DMS 273 (cell line): ENCODE results near the gene NFIB.
A peak's percentile ranks its signal among the peaks of the same experiment; 100 is the strongest.

ENCODE experiments used
- DNase-seq: peaks from one replicate; lab custom pipeline; 2025; ENCODE audit not compliant: unreplicated experiment; lab: John Stamatoyannopoulos, UW

The NFIB gene

DNA sequence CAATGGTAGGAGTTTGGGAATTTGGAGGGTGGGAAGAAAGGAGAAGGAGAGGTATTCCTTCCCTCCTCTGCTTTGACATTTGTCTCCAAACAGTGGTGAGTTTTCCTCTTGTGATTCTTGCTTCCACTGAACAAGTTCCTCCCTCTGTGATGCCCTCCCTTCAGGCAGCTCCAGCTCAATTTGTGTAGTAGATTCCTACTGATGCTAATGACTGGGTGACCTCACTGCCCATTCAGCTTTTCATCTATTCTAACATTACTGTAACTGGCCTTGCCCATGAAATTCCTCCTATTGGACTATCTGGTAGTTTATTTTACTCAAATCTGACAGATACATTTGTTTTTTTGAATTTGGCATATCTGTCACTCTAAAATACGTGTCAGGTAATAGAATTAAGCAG, 121.4 kb downstream of the NFIB start:
- DNase-seq = no peak

DNA sequence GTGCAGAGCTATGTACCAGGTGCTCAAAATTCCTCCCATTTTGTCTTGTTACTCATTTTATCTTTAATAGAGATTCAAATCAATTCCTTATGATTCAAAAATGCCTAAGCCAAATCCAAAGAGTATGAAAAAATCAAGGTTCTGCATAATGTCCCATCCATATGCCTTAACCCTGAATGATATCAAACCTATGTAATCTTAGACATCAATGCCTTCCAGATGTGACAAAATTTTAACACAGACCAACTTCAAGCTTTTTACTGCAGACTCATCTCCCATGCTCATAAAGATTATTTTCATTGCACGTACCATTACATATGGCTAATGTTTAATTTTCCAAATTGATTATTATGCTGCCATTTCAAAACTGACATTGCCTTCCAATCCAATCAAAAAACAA, 122.4 kb downstream of the NFIB start:
- DNase-seq = no peak

DNA sequence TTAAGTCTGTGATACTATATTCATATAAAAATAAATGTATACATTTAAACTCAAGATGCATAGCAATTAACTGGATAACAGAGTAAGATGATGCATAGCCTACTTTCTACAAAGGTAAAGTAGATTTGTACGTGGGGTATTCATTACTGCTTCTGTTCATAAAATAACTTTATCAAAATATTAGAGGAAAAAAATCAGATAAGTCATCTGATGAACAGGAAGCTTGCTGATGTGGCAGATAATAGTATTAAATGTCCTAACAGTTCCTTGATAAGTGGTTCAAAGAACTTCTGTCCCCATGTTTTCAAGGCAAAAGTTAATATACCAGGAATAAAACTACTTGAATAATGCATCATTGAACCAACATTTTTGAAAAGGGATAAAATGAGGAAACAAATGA, 123.7 kb downstream of the NFIB start:
- DNase-seq = no peak

DNA sequence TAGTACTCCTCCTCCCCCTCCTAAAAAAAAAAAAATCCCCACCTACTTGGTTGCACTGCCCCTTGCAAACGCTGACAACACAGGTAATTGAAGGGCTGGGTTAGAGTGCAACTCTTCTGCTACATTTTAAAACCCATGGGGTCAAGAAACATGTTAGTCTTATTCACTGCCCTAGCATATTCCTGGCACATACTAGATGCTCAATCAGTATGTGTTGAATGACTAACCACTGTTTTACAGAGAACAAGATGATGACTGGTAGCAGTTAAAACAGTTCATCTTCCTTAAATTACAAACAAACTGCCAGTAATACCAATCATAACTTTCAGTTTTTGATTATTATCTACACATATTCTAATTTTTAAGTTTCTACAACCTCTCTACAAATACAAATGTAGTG, 124.4 kb downstream of the NFIB start:
- DNase-seq = no peak

DNA sequence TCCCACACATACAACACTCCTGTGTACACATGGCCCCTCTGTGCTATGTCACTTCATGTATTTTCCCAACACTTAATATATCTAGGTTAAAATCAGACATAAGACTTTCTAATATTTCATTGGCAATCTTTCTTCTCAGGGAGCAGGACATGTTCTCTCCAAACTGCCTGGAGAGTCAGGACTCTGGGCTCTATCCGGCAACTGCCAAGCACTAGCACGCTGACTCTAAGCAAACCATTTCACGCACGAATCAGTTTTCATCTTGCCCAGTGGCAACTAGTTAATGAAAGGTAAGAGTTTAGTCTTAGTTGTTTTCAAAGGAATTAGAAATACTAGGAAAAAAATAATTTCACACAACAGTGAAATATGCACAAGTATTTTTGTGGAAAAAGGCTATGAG, 124.8 kb downstream of the NFIB start:
- no peak for DNase-seq

DNA sequence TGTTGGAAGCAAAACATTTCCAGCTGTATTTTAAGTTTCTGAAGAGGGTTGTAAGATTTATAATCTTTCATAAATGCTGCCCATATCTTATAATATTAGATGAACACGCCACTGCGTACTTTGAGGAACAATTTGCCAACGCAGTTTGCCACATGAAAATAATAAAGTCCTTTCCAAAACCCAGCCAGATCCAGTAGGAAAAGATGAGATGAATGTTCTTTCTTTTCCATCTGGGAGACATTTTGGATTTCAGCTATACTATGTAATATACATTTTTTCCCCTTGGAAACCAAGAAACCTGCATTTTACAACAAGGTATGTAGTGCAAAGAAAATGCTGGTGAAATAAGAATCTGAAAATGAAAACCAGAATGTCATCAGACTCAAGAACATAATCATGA, 125.4 kb downstream of the NFIB start:
- no peak for DNase-seq

DNA sequence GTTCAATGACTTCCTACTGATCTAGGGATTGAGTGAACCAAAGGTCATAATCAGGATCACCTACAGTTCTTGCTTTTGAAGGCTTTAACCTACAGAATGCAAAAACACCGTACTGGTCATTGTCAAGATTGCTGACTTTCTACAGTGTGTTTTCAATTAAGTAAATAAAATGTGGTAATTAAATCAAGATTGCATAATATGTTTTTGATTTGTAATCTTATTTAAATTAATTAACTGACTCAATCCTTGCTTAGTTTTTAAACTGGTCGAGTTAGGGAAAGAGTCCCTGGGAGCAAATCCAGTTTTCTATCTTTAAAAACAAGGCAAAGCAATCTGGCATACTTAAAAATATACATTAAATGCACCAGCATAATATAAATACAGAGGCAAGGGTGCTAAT, 125.9 kb downstream of the NFIB start:
- DNase-seq = no peak

DNA sequence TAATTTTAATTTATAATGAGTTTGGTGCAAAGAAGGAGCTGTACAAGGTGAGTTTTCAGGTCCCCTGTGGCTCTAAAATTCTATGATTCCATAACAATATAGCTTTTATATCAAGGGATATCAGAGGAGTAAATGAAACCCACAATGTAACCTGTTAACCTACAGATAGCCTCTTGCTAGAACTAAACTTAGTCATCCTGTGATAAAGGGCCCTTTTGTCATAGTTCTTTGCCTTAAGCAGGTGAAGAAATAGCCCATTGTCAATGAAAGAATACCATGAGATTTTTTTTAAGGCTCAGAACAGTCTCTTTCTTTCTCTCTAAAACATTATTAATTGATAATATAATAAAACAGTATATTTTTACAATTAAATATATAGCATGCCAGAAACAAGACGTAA, 127.8 kb downstream of the NFIB start:
- DNase-seq = no peak

DNA sequence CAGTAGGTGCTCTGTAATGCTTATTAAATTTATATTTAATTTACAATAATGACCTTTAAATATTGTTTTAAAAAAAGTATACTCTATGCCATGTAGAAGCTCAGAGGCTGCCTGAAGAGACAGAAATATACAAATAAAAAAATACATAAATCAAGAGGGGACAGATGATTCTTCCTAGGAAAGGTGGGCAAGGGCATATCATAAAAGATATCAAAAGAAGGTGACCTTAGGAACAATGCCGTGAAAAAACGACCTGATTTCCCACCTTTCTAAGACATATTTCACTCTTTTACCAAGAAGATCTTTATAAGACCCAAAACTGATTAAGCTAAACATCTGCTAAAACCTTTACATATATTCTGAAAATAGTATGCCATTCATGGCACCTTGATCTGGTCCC, 128.9 kb downstream of the NFIB start:
- DNase-seq = no peak

DNA sequence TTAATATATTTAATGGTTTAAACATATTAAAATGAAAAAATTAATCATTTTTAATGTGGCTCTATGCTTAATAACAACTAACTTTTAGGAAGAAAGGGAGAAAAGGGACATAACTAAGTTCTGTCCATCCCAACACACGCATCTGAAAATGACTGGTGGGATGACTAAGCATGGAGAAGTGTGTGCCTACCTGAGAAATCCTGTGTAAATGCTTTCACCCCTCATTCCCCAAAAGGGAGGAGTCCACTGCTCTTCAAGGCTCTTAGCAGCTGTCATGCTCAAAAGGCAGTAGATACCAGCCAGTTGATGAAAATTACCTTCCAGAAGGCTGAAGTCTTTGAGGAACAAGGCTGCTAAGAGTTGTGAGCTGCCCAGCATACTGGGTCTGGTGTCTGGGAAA, 130.9 kb downstream of the NFIB start:
- DNase-seq = peak; percentile 20

DNA sequence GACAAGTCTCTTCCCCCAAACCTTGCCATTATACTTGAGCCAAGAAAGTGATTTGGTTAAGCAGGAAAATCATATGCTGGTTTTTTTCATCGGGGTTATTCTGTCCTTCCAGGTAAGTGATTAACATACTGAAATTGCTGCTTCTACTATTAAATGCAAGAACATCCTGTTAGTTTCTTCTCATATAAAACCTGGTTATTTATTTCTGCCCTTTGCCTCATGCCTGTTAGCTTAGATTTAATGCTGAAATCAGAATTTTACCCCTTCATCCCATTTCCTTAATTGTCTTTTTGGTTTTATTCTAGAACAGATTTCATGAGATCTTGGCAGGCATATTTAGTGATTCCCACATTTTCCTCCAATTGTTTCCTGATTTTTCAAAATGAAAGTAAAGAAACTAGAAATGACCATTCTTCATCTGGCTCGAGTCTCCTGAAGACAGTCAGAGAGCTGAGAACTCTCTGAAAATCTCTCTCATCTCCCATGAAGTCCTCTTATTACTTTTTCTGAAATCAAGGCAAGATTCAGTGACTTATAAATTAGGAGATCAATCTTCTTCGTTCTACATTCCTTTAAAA, 132.9 kb downstream of the NFIB start:
- no peak for DNase-seq

DNA sequence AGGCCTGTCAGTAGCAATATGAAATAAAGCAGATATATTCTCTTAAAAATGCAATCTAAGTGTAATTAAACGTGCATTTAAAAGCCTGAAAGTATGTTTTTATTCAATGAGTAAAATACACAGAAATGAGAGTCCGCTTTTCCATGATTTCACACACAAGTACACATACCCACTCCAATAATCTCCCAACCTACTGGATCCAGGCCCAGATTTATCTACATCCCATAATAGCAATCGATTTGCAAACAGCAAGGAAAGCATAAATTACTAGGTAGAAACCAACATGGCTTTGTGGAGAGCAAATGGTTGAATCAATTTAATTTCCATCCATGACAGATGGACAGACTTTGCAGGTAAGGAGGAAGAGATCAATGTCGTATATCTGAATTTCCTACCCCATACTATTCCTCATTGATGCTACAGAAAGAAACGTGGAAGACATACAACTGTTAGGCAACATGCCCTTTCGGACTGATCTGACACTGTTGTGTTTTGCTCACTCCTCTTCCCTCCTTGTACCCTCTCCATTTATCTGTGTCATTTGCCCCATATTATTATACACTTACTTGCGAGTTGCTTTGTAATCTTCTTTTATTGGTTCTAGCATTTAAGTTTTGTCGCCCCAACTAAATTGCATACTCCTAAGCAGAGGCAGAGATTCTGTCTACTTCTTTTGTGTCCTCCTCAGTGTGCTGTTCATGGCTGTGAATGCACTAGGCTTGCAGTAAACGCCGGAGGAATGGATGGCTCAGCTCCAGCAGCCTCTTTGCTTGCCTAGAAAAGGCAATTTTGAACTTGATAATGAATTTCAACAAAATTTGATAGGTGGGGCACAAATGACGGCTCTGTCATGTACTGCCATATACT, 133.6 kb downstream of the NFIB start:
- DNase-seq = no peak

DNA sequence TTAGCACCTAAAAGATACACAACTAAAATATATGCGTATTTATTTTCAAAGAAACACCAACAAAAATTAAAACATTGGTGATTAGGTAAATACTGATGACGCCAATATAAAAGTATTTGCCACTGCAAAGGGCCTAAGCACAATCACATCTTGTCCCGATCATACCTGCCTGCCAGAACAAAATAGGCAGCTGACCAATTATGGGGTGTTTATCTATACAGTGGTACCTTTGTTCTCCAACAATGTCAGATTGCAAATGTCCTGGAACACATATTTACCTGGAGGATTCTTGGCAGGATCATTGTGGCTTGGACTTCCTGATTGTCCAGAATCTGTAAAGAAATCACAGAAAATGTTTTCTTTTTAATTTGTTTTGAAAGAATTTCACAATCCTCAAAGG, 134.5 kb downstream of the NFIB start:
- no peak for DNase-seq

DNA sequence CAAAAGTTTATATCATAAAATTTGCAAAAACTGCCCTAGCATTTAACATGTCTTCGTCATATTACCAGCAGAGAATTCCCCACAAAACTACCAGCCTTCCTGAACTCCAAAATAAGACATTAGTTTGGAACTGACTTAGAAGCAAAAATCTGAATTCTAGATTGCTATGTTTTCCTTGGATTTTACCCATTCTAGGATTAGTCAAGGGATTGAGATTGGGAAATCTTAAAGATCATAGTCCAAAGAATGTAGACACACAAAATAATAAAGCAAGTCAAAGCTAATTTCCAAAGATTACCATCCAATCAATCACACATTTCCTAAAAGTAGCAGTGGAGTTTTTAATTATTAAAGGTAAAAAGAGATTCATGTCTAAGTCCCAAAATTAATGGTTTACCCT, 138.2 kb downstream of the NFIB start:
- no peak for DNase-seq

DNA sequence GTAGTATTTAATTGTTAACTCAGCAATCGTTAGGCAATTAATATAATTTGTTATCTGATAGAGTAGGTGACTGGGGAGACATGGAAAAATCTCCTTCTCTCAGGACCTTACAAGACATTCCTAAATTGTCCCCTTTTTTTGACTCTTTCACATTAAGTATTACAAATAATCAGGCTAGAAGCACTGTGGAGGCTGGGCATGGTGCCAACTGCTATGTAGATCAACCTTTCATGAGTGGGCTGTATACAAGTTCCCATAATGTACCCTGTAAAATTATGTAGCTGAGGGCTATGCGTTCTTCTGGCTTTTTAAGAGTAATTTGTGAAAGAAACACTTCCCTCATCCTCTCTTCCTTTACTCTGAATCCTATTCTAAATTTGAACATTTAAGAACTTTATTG, 140.2 kb downstream of the NFIB start:
- DNase-seq = peak; percentile 12

DNA sequence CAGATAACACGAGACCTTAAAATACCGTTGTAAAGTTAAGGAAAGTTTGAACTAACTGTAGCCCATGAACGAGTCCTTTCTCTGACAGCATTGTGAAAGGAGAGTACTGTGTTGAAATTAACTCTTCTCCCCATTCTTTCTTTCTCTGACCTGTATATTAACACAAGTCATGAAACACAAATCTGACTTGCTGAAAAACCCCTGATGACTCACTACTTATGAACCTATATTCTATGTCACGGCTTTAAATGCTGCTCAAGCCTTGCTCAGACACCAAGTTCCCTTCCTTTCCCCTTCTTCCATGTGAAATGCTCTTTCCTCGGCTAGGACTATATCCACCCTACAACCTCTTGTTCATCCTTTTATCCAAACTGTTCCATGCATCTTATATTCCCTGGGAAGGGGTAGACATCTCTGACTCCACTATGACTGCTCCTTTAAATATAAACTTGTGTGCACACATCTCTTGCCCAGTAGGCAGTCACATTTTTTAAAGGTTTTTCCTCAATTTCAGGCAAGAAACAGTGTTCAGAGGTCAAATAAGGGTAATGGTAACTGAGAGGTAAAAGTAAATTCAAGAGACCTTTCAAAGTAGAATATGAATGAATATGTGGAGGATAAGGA, 142.9 kb downstream of the NFIB start:
- DNase-seq = no peak

DNA sequence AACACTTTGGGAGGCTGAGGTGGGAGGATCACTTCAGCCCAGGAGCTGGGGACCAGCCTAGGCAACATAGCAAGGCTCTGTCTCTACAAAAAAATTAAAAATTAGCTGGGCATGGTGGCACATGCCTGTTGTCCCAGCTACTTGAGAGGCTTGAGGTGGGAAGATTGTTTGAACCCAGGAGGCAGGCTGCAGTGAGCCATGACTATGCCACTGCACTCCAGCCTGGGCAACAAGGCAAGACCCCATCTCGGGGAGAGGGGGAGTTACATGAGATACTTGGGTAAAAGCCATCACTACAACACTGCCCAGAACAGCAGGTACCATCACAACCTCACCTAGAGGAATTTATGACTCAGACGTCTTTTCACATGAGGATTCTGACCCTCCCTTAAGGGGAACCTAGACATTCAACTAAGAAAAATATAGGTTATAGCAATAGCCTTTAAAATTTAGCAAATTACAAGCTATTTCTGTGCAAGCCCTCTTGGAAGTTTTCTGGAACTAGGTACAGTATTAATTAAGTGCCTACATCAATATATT, 143.5 kb downstream of the NFIB start:
- no peak for DNase-seq

DNA sequence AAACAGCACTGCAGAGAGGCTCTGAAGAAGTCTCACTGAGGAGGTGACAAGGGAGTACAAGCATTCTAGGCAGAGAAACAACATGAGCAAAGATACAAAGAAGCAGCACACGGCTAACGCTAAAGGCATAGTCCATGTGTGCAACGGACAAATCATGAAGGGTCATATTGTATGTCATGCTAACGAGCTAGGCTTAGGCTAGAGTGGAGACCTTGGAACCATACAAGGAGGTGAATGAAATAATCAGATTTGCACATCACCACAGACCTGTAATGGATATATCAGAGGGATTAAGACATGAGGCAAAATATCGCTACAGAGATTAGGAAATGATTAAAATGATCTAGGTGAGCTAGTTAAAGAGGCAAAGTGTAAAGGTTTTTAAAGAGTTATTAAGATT, 145.6 kb downstream of the NFIB start:
- no peak for DNase-seq

DNA sequence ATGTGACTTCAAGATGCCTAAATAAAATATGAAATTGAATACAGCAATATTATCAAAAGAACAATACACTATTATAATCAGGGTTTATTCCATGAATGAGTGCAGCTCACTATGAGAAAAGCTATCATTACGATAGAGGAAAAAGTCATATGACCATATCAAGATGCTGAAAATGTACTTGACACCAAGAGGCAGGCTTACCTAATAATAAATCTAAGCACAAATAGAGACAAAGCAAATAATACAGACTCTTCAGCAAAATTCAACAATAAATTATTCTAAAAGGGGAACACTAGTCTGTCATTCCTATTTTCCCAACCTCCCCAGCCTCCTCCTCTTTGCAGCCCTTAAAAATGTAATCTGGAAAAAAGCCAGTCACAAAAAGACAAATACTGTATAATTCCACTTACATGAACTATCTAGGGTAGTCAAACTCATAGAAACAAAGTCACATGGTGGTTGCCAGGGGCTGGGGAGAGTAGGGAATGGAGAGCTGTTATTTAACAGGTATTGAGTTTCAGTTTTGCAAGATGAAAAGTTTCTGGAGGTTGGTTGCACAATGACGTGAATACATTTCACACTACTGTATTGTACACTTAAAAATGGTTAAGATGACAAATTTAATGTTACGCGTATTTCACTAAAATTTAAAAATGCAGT, 148.4 kb downstream of the NFIB start:
- DNase-seq = no peak

DNA sequence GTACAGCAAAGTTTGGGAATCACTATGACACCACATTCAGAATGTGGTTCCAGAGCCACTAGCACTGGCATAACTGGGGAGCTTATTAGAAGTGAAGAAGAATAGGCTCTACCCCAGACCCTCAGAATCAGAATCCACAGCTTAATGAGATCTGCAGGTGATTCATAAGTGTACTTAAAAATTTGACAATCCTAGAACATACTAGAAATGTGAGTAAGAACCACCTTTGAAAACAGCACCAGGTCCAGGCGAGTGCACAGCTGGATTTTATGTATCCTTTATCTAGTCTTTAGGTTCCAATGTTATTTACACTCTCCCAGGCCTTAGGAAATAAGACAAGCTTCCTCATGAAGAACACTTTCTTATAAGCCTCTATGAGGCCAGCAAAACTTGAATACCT, 149.0 kb downstream of the NFIB start:
- no peak for DNase-seq

DNA sequence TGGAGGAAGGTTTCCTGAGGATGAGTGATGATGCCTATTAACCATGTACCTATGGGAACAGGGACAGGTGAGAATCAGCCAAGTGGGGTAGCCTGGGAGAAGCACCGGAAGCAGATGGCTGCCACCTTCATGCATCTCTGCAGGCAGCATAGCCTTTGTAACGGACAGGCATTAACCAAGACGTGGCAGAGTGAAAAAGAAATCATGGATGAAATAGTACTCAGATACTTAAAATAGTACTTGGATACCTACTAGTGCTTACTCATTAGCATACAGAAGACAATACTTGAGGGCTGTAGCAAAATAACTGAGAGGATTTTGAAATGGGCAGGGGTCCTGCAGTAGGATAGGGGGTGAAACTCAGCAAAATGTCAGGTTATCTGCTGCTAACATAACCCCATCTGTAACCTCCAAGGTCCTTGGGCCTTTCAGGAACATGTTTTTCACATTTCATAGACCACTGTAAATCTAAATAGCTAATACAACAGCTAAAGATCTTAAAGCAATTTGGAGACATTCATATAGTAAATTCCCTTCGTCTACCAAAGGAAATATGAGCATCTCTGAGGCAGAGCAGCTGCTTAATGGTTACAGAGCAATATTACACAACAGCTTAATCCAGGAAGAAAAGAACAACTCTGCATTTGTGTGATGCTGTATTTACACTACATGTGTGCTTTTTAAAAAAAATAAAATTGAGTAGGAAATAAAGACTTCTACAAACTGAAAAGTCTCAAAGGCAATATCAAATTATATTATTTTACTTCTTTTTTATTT, 154.3 kb downstream of the NFIB start:
- DNase-seq = no peak
